CD14-positive monocyte (primary cell): ENCODE data around the gene CCNA1. TPM values are rescaled to one million over a fixed set of nuclear protein-coding genes. Genes with fewer than 3 reads are reported as not detected.

Experiments used
- DNase-seq, 3 donors: peaks; one replicate each; pipeline ENCODE4 v3.0.0-alpha.2; 2011 to 2022
- H2AFZ ChIP-seq: 2 replicates; pipeline ENCODE4 v1.6.0; 2012; ENCODE audit warnings: mild to moderate bottlenecking, low read depth, low read length, inconsistent platforms; ENCODE audit not compliant: insufficient read depth, poor library complexity, severe bottlenecking
- H3K27ac ChIP-seq, 2 donors: 1 replicate in 1 of 2; 2 replicates in 1 of 2; pipeline ENCODE4 v1.5.1; 2012 to 2013; ENCODE audit warnings: low read length in 2 of 2, control low read depth in 1 of 2, inconsistent platforms in 1 of 2, low read depth in 1 of 2, mild to moderate bottlenecking in 1 of 2
- H3K27me3 ChIP-seq, 2 donors: one replicate each; pipeline versions ENCODE4 v1.6.0 to v1.6.1; 2011 to 2013; ENCODE audit warnings: low read length in 2 of 2; ENCODE audit not compliant: control insufficient read depth in 2 of 2, insufficient read depth in 2 of 2
- H3K36me3 ChIP-seq, 2 donors: replicated peaks in 1 of 2; 1 replicate in 1 of 2; 2 replicates in 1 of 2; pipeline versions ENCODE4 v1.5.1 to v1.6.1; 2012 to 2013; ENCODE audit warnings: low read length in 2 of 2, control low read depth in 1 of 2, inconsistent platforms in 1 of 2, mild to moderate bottlenecking in 1 of 2; ENCODE audit not compliant: insufficient read depth in 2 of 2, control insufficient read depth in 1 of 2
- H3K4me1 ChIP-seq, 2 donors: 1 replicate in 1 of 2; 2 replicates in 1 of 2; pipeline versions ENCODE4 v1.5.1 to v1.6.1; 2012 to 2013; ENCODE audit warnings: low read length in 2 of 2, control low read depth in 1 of 2, inconsistent platforms in 1 of 2, mild to moderate bottlenecking in 1 of 2, moderate library complexity in 1 of 2; ENCODE audit not compliant: insufficient read depth in 2 of 2, control insufficient read depth in 1 of 2
- H3K4me2 ChIP-seq: replicated peaks from 2 replicates; pipeline ENCODE3; 2012; ENCODE audit warnings: low read length, moderate library complexity, mild to moderate bottlenecking; ENCODE audit not compliant: poor library complexity, severe bottlenecking; ENCODE audit errors: extremely low read depth
- H3K4me3 ChIP-seq, 3 experiments: fragments of 200-600 bp in 1 of 3; sonication (generic) in 1 of 3; replicated peaks in 1 of 3; 1 replicate in 2 of 3; 2 replicates in 1 of 3; pipeline ENCODE4 v1.5.1; 2011 to 2013; ENCODE audit warnings: low read length in 3 of 3, mild to moderate bottlenecking in 3 of 3, control low read depth in 2 of 3, low read depth in 2 of 3, inconsistent platforms in 1 of 3, moderate library complexity in 1 of 3
- H3K79me2 ChIP-seq: 2 replicates; pipeline ENCODE4 v1.6.0; 2012; ENCODE audit warnings: mild to moderate bottlenecking, control low read depth, inconsistent platforms, low read length, moderate library complexity; ENCODE audit not compliant: insufficient read depth
- H3K9ac ChIP-seq: 2 replicates; pipeline ENCODE4 v1.6.0; 2017; ENCODE audit warnings: low read length, mild to moderate bottlenecking; ENCODE audit not compliant: insufficient read depth, poor library complexity, severe bottlenecking
- H3K9me3 ChIP-seq, 2 donors: replicated peaks in 1 of 2; 1 replicate in 1 of 2; 2 replicates in 1 of 2; pipeline versions ENCODE4 v1.5.1 to v1.6.1; 2012 to 2013; ENCODE audit warnings: low read length in 2 of 2, control low read depth in 1 of 2; ENCODE audit not compliant: control insufficient read depth in 1 of 2, insufficient read depth in 1 of 2
- H4K20me1 ChIP-seq: 2 replicates; pipeline ENCODE4 v1.6.0; 2012; ENCODE audit warnings: mild to moderate bottlenecking, low read length, control low read depth, moderate library complexity; ENCODE audit not compliant: insufficient read depth
- H3K27ac Mint-ChIP-seq, 7 donors: one replicate each; pipeline ENCODE4 v1.8.0; 2020; ENCODE audit warnings: mild to moderate bottlenecking in 7 of 7, mixed read lengths in 7 of 7, moderate library complexity in 6 of 7, inconsistent platforms in 2 of 7
- H3K27me3 Mint-ChIP-seq, 3 donors: one replicate each; pipeline ENCODE4 v1.8.0; 2021 to 2022; ENCODE audit warnings: low read depth in 3 of 3, mild to moderate bottlenecking in 3 of 3, mixed read lengths in 3 of 3, moderate library complexity in 3 of 3, inconsistent platforms in 1 of 3
- H3K36me3 Mint-ChIP-seq, 2 donors: one replicate each; pipeline ENCODE4 v1.8.0; 2020; ENCODE audit warnings: mixed read lengths in 2 of 2, inconsistent platforms in 1 of 2, mild to moderate bottlenecking in 1 of 2
- H3K4me1 Mint-ChIP-seq: one replicate; pipeline ENCODE4 v1.8.0; 2020; ENCODE audit warnings: mild to moderate bottlenecking, mixed read lengths
- H3K4me3 Mint-ChIP-seq, 2 donors: one replicate each; pipeline ENCODE4 v1.8.0; 2020; ENCODE audit warnings: mild to moderate bottlenecking in 2 of 2, mixed read lengths in 2 of 2, moderate library complexity in 1 of 2
- H3K9me3 Mint-ChIP-seq, 7 donors: one replicate each; pipeline ENCODE4 v1.8.0; 2020 to 2022; ENCODE audit warnings: mixed read lengths in 7 of 7, mild to moderate bottlenecking in 6 of 7, moderate library complexity in 6 of 7, inconsistent platforms in 2 of 7
- WGBS: methylation state at CpG from one replicate; pipeline ENCODE4 v1.1.5; 2013; ENCODE audit warnings: missing lambda C conversion rate; ENCODE audit not compliant: insufficient coverage; 5-methylcytosine and 5-hydroxymethylcytosine counted together
- intact Hi-C, 2 donors: fragments of 100-400 bp; cut with micrococcal nuclease; formaldehyde crosslinking; loops; one replicate each; pipeline versions ENCODE4 v1.15.0 to v1.15.1; 2023
- polyA plus RNA-seq, 3 donors: library from polyadenylated mRNA; depleted of rRNA in 1 of 3; unstranded in 2 of 3; stranded (reverse) in 1 of 3; fragments of 300-500 nt in 2 of 3; fragments of >200 nt in 1 of 3; fragmentation: Illumina TruSeq in 2 of 3; gene quantifications; 1 replicate in 2 of 3; 2 replicates in 1 of 3; pipeline ENCODE4 v1.2.3, GENCODE V29; 2012 to 2021
- TF ChIP-seq, protein P1 (sequence below): fragments of 200-600 bp; IDR thresholded peaks from one replicate; pipeline ENCODE4 v1.8.0; 2022; ENCODE audit warnings: antibody characterized with exemption, mild to moderate bottlenecking

Gene CCNA1
- polyA plus RNA-seq, 3 donors: 0.11 TPM; not detected in 2

DNA sequence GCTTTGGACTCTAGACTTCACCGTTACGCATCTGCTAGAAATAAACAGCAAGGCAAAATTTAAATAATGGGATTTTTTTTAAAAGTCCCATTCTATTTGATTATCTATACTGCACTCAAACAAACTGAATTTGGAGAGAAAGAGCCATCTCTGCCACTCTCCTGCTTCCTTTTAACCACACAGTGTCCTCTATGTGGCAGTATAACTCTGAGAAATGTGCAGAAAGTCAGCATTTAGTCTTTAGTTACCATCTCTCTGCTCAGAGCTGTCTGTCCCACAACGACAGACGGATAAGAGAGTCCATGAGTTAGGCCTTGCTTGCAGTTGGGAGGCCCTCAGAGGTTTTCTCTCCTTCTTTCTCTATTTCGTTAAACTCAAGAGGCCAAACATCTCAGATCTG is 21.2 kb downstream of the CCNA1 start:
- Histone ChIP-seq H3K27ac (no peak overlapping the region), H4K20me1 (no peaks in the 10 kb centered on the region), H3K79me2 (no peaks in the 10 kb centered on the region), H2AFZ (no peak overlapping the region), H3K9ac (no peak overlapping the region), H3K27me3 (no peaks in the 10 kb centered on the region), H3K4me3 (no peak overlapping the region), H3K4me2 (no peak overlapping the region), H3K4me1 (peaks cover 13 to 27% of the 10 kb centered on the region in 2 donors), H3K36me3 (no peaks in the 10 kb centered on the region), H3K9me3 (no peaks in the 10 kb centered on the region)
- no peak overlapping the region for H3K4me3 Mint-ChIP-seq
- WGBS: 85% methylated on average over 2 of the region's 5 CpGs
- TF ChIP-seq, protein P1, sequence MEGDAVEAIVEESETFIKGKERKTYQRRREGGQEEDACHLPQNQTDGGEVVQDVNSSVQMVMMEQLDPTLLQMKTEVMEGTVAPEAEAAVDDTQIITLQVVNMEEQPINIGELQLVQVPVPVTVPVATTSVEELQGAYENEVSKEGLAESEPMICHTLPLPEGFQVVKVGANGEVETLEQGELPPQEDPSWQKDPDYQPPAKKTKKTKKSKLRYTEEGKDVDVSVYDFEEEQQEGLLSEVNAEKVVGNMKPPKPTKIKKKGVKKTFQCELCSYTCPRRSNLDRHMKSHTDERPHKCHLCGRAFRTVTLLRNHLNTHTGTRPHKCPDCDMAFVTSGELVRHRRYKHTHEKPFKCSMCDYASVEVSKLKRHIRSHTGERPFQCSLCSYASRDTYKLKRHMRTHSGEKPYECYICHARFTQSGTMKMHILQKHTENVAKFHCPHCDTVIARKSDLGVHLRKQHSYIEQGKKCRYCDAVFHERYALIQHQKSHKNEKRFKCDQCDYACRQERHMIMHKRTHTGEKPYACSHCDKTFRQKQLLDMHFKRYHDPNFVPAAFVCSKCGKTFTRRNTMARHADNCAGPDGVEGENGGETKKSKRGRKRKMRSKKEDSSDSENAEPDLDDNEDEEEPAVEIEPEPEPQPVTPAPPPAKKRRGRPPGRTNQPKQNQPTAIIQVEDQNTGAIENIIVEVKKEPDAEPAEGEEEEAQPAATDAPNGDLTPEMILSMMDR: no peak
- peaks cover 28% of the 10 kb centered on the region for H3K4me1 Mint-ChIP-seq
- no peak overlapping the region for H3K27ac Mint-ChIP-seq
- no peaks in the 10 kb centered on the region for H3K36me3 Mint-ChIP-seq
- DNase-seq: no peak
- H3K9me3 Mint-ChIP-seq: peaks cover 0 to 3% (median 0%) of the 10 kb centered on the region in 7 donors
- intact Hi-C loops: no loop called here
- no peaks in the 10 kb centered on the region for H3K27me3 Mint-ChIP-seq

DNA sequence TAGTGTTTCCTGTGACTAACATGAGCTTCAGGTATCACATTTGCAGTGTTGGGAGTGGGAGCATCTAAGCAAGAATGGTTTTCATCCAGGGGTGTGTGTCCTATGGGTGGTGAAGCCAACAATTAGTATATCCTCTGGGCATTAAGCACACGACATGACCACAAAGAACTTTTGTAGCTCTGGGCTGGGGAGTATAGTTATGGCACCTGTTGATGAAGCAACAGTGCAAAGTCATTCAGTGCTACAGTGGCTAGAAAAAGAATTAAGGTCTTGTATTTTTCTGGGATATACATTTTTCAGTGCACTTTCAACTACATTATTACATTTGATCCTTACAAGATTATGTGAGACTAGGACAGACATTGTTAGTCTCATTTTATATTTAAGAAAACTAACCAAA is 21.8 kb downstream of the CCNA1 start:
- Histone ChIP-seq H3K9me3 (no peaks in the 10 kb centered on the region), H3K27ac (no peak overlapping the region), H4K20me1 (no peaks in the 10 kb centered on the region), H3K36me3 (no peaks in the 10 kb centered on the region), H3K27me3 (no peaks in the 10 kb centered on the region), H3K4me3 (no peak overlapping the region), H2AFZ (no peak overlapping the region), H3K4me2 (no peak overlapping the region), H3K79me2 (no peaks in the 10 kb centered on the region), H3K9ac (no peak overlapping the region), H3K4me1 (peaks cover 13 to 27% of the 10 kb centered on the region in 2 donors)
- no peak for DNase-seq
- Mint-ChIP-seq H3K4me1 (peaks cover 28% of the 10 kb centered on the region), H3K27ac (no peak overlapping the region), H3K27me3 (peaks cover 0 to 1% (median 0%) of the 10 kb centered on the region in 3 donors), H3K9me3 (peaks cover 0 to 3% (median 0%) of the 10 kb centered on the region in 7 donors), H3K4me3 (no peak overlapping the region), H3K36me3 (no peaks in the 10 kb centered on the region)
- intact Hi-C loops: no loop called here
- 17% methylated on average over 1 of the region's 1 CpG for WGBS
- TF ChIP-seq, protein P1: no peak
